ENCODE measurements around the gene PLPP7.
"Not testable (repeated sequence)": the region's sequence is repeated elsewhere in the genome, so short reads cannot be mapped to it uniquely, and the experiment has no call there.

Gene PLPP7

GRCh38 chr9:131348631-131349521, 59.4 kb downstream of the PLPP7 start:
- Histone ChIP-seq H3K9ac (ENCODE audit: low read depth, low read length) (no peak overlapping the region), H3K4me2 (ENCODE audit: low read length) (no peak overlapping the region), H3K27me3 (ENCODE audit: control insufficient read depth, insufficient read depth, low read length) (peaks cover 4% of the 10 kb centered on the region), H3K4me1 (ENCODE audit: control insufficient read depth, insufficient read depth, low read length) (peaks cover 4% of the 10 kb centered on the region), H3K4me3 (ENCODE audit: low read length) (no peak overlapping the region), H3K9me3 (replicated peaks; ENCODE audit: low read length) (no peaks in the 10 kb centered on the region), H3K36me3 (ENCODE audit: insufficient read depth, low read length) (no peaks in the 10 kb centered on the region)

- peaks cover 4% of the 10 kb centered on the region for H3K27me3 ChIP-seq (ENCODE audit: control insufficient read depth, insufficient read depth, low read length)
- no peak overlapping the region for H3K4me3 ChIP-seq (ENCODE audit: low read length)
- H3K36me3 ChIP-seq (ENCODE audit: insufficient read depth, low read length): no peaks in the 10 kb centered on the region
- H3K4me1 ChIP-seq (ENCODE audit: control insufficient read depth, insufficient read depth, low read length): peaks cover 4% of the 10 kb centered on the region
- H3K4me2 ChIP-seq (ENCODE audit: low read length): peak overlapping the region; percentile 90
- H3K9ac ChIP-seq (ENCODE audit: low read depth, low read length): no peak overlapping the region
- no peaks in the 10 kb centered on the region for H3K9me3 ChIP-seq (replicated peaks; ENCODE audit: low read length)
Measured at GRCh38 chr9:131349522-131349880, 60.0 kb downstream of the PLPP7 start.

GRCh38 chr9:131349881-131350563, 60.5 kb downstream of the PLPP7 start:
- Histone ChIP-seq H3K9me3 (replicated peaks; ENCODE audit: low read length) (no peaks in the 10 kb centered on the region), H3K36me3 (ENCODE audit: insufficient read depth, low read length) (no peaks in the 10 kb centered on the region), H3K4me2 (ENCODE audit: low read length) (peak overlapping the region; percentile 90), H3K4me3 (ENCODE audit: low read length) (peak overlapping the region; percentile 63), H3K9ac (ENCODE audit: low read depth, low read length) (peak overlapping the region; percentile 5), H3K4me1 (ENCODE audit: control insufficient read depth, insufficient read depth, low read length) (peaks cover 4% of the 10 kb centered on the region), H3K27me3 (ENCODE audit: control insufficient read depth, insufficient read depth, low read length) (peaks cover 4% of the 10 kb centered on the region)

- H3K27me3 ChIP-seq (ENCODE audit: control insufficient read depth, insufficient read depth, low read length); H3K4me2 ChIP-seq (ENCODE audit: low read length); H3K9ac ChIP-seq (ENCODE audit: low read depth, low read length); H3K36me3 ChIP-seq (ENCODE audit: insufficient read depth, low read length); H3K9me3 ChIP-seq (replicated peaks; ENCODE audit: low read length); H3K4me3 ChIP-seq (ENCODE audit: low read length); H3K4me1 ChIP-seq (ENCODE audit: control insufficient read depth, insufficient read depth, low read length): not testable (repeated sequence)
Measured at GRCh38 chr9:131356479-131356878, 67.0 kb downstream of the PLPP7 start.

GRCh38 chr9:131358556-131358955, 69.0 kb downstream of the PLPP7 start:
- Histone ChIP-seq H3K36me3 (ENCODE audit: insufficient read depth, low read length) (no peaks in the 10 kb centered on the region), H3K4me3 (ENCODE audit: low read length) (no peak overlapping the region), H3K9ac (ENCODE audit: low read depth, low read length) (no peak overlapping the region), H3K27me3 (ENCODE audit: control insufficient read depth, insufficient read depth, low read length) (no peaks in the 10 kb centered on the region), H3K4me1 (ENCODE audit: control insufficient read depth, insufficient read depth, low read length) (peaks cover 10% of the 10 kb centered on the region), H3K9me3 (replicated peaks; ENCODE audit: low read length) (no peaks in the 10 kb centered on the region), H3K4me2 (ENCODE audit: low read length) (no peak overlapping the region)
